GM19025 (cell line): ENCODE results near the gene VPS33A.

ENCODE experiments used
- ATAC-seq: cut with Tn5 transposase; IDR thresholded peaks from one replicate; pipeline ENCODE4 v1.9.1; 2021; ENCODE audit warnings: mild to moderate bottlenecking, low read depth, moderate library complexity; ENCODE audit not compliant: unreplicated experiment

Gene VPS33A

GRCh38 chr12:122185494-122186082, 80.7 kb downstream of the VPS33A start:
- ATAC-seq, result no peak

DNA sequence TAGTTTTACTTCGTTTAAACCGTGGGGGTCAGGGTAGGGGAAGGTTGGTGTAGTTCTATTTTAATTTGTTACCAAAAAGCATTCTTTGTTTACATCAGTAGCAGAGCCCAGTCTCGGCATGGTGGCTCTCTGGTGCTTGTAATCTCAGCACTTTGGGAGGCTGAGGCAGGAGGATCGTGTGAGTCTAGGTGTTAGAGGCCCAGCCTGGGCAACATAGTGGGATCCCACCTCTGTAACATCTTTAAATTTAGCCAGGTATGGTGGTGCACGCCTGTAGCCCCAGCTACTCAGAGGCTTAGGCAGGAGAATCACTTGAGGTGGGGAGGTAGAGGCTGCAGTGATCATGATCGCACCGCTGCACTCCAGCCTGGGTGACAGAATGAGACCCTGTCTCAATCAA, 81.2 kb downstream of the VPS33A start:
- no peak for ATAC-seq

- no peak for ATAC-seq
These were observed 81.8 kb downstream of the VPS33A start for GRCh38 chr12:122184517-122184916.

- no peak for ATAC-seq
These were observed 82.7 kb downstream of the VPS33A start for GRCh38 chr12:122183588-122183940.

- no peak for ATAC-seq
These were observed 83.3 kb downstream of the VPS33A start, which contains the start of gene LRRC43 for GRCh38 chr12:122182887-122183587. Gene LRRC43, plus strand, starts transcription at chr12:122183123. Its CDS starts 22 bp downstream, at chr12:122183145.
